ENCODE data around the gene AXDND1. TPM values are rescaled to one million over a fixed set of nuclear protein-coding genes. Genes with fewer than 3 reads are reported as not detected.
"Not testable (repeated sequence)": the region's sequence is repeated elsewhere in the genome, so short reads cannot be mapped to it uniquely, and the experiment has no call there.

The AXDND1 gene
- total RNA-seq, 4 donors from 2014 or later: not detected

GRCh38 chr1:179445593-179445992 lies 79.8 kb downstream of the AXDND1 start:
- Histone ChIP-seq H3K4me1 (no peaks in the 10 kb centered on the region), H3K4me3 (no peak overlapping the region), H3K9me3 (no peaks in the 10 kb centered on the region), H3K27me3 (no peaks in the 10 kb centered on the region), H3K36me3 (no peaks in the 10 kb centered on the region), H3K27ac (no peak overlapping the region)
- DNase-seq: no peak
- intact Hi-C loops (cut with DNase I; ENCODE audit: low total_unique reads): no loop called here
- in situ Hi-C loops (cut with MboI; ENCODE audit: low sequenced_read_pairs in 4 of 4): no loop called here
- TF ChIP-seq POLR2A (IDR thresholded peaks at IDR 0.05) (no peak), CTCF (IDR thresholded peaks at IDR 0.05 in 4 of 5, conservative IDR thresholded peaks at IDR 0.05 in 1 of 5) (no peak)
- ATAC-seq: no peak

- in situ Hi-C loops (cut with MboI; ENCODE audit: low sequenced_read_pairs in 4 of 4) (no loop called here), intact Hi-C loops (cut with DNase I; ENCODE audit: low total_unique reads) (no loop called here)
- H3K27ac ChIP-seq: no peak overlapping the region
- no peaks in the 10 kb centered on the region for H3K9me3 ChIP-seq
- no peaks in the 10 kb centered on the region for H3K4me1 ChIP-seq
- TF ChIP-seq POLR2A (IDR thresholded peaks at IDR 0.05) (no peak), CTCF (IDR thresholded peaks at IDR 0.05 in 4 of 5, conservative IDR thresholded peaks at IDR 0.05 in 1 of 5) (peak in 1 of 5 experiments; percentile 11)
- H3K4me3 ChIP-seq: no peak overlapping the region
- no peaks in the 10 kb centered on the region for H3K27me3 ChIP-seq
- H3K36me3 ChIP-seq: no peaks in the 10 kb centered on the region
- no peak for DNase-seq
- no peak for ATAC-seq
Observed at GRCh38 chr1:179447489-179447888, 81.7 kb downstream of the AXDND1 start.

- no peak overlapping the region for H3K4me3 ChIP-seq
- in situ Hi-C loops (cut with MboI; ENCODE audit: low sequenced_read_pairs in 4 of 4): no loop called here
- no peaks in the 10 kb centered on the region for H3K9me3 ChIP-seq
- intact Hi-C loops (cut with DNase I; ENCODE audit: low total_unique reads): no loop called here
- ATAC-seq (no peak), DNase-seq (no peak)
- H3K36me3 ChIP-seq: no peaks in the 10 kb centered on the region
- TF ChIP-seq CTCF (IDR thresholded peaks at IDR 0.05 in 4 of 5, conservative IDR thresholded peaks at IDR 0.05 in 1 of 5): no peak
- no peak for TF ChIP-seq POLR2A (IDR thresholded peaks at IDR 0.05)
- H3K27ac ChIP-seq: no peak overlapping the region
- no peaks in the 10 kb centered on the region for H3K27me3 ChIP-seq
- no peaks in the 10 kb centered on the region for H3K4me1 ChIP-seq
Observed at GRCh38 chr1:179448437-179449149, 82.8 kb downstream of the AXDND1 start.

- H3K27ac ChIP-seq; DNase-seq; H3K4me1 ChIP-seq; H3K4me3 ChIP-seq; ATAC-seq; intact Hi-C loops (cut with DNase I; ENCODE audit: low total_unique reads); H3K36me3 ChIP-seq; H3K27me3 ChIP-seq; H3K9me3 ChIP-seq; in situ Hi-C loops (cut with MboI; ENCODE audit: low sequenced_read_pairs in 4 of 4): not testable (repeated sequence)
Observed at GRCh38 chr1:179459606-179460206, 93.9 kb downstream of the AXDND1 start.

- H3K36me3 ChIP-seq; H3K4me1 ChIP-seq; in situ Hi-C loops (cut with MboI; ENCODE audit: low sequenced_read_pairs in 4 of 4); H3K9me3 ChIP-seq; intact Hi-C loops (cut with DNase I; ENCODE audit: low total_unique reads); DNase-seq; H3K27ac ChIP-seq; H3K27me3 ChIP-seq; ATAC-seq; H3K4me3 ChIP-seq: not testable (repeated sequence)
Observed at GRCh38 chr1:179465661-179466060, 99.9 kb downstream of the AXDND1 start.

Measured in gastrocnemius medialis (tissue), 4 donors.